Vein endothelial cell (primary cell): ENCODE data around the gene AMMECR1. TPM values are rescaled to one million over a fixed set of nuclear protein-coding genes. Genes with fewer than 3 reads are reported as not detected.

Experiments used
- small RNA-seq: library from RNA; depleted of rRNA; stranded (forward); fragments of <200 nt; gene quantifications from one replicate; pipeline ENCODE3, GENCODE V24; 2012
- total RNA-seq: library from RNA; depleted of rRNA; stranded (reverse); fragments of >200 nt; gene quantifications from 2 replicates; pipeline ENCODE4 v1.2.3, GENCODE V29; 2012

AMMECR1 gene
- total RNA-seq = 6.2 and 9.1 TPM in 2 replicates

GRCh38 chrX:110317820-110318663 lies at the start of gene AMMECR1:
Gene AMMECR1 (minus strand): TSS chrX:110318085. CDS start chrX:110318071, 14 bp downstream.

GRCh38 chrX:110358548-110358947 lies 40.7 kb upstream of the AMMECR1 start, which contains the start of gene RTL9:
Gene RTL9 (plus strand): TSS chrX:110358848. CDS start chrX:110450618, 91,770 bp downstream.

Small RNA genes within 50 kb of the gene (small RNA-seq; reads per million reads assigned to genes)
- gene GNG5P2 = not detected
- gene SNORD96B = 1.7 reads per million, percentile 75 among the genes with 10 or more reads in this experiment

Other genes starting within 250 kb of the AMMECR1 start
- gene RTL9, start 40.8 kb upstream of the AMMECR1 start, total RNA-seq = not detected in 2 replicates